TTC549 (cell line): Measurements from ENCODE around the gene EVA1B.

ENCODE experiments used
- FAIRE-seq: peaks from 2 replicates; lab custom pipeline; 2012; peaks lifted over from hg19 to GRCh38; lab: Jason Lieb, UNC

Gene EVA1B

DNA sequence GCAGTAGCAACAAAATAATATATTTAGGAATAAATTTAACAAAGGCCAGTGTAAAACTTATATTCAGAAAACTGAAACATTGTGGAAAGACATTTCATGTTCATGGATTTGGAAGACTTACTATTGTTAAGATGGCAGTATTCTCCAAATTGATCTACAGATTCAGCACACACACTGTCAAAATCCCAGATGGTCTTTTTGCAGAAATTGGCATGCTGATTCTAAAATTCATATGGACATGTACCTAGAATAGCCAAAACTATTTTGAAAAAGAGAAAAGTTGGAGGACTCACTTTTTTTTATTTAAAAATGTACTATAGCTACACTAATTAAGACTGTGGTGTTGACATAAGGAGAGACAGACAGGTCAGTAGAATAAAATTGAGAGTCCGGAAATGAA is 49.2 kb downstream of the EVA1B start:
- no peak for FAIRE-seq

DNA sequence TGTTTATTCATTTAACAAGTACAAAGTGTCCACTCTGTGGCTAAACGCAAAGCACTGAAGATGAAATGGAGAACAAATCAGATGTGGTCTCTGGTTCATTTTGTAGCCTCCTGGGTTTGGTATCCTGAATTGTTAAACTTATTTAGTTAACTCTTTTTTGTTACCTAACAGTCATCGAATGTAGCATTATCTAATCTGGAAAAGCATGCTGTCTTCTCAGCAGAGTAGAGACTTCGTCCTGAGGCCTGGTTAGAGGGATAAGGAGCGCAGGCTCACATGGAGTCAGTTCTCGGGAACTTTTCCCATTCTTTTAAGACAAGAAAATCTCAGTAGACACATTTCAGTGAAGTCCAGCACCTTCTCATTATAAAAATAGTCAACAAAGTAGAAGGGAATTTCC is 50.4 kb downstream of the EVA1B start:
- FAIRE-seq = no peak
